Hepatocyte (in vitro differentiated cells): ENCODE data around the gene CACNG7.

Source experiments
- CTCF ChIP-seq: fragments of 200-600 bp; sonication (generic); IDR thresholded peaks from 2 replicates; pipeline ENCODE4 v1.5.1; 2016; ENCODE audit warnings: antibody characterized with exemption, mild to moderate bottlenecking; ENCODE audit not compliant: poor library complexity
- EZH2 ChIP-seq: fragments of 200-600 bp; sonication (generic); IDR thresholded peaks from 2 replicates; pipeline ENCODE4 v1.6.1; 2016; ENCODE audit warnings: antibody characterized with exemption, mild to moderate bottlenecking, borderline replicate concordance

GRCh38 chr19:53945998-53946397 lies 36.9 kb downstream of the CACNG7 start:
- TF ChIP-seq CTCF (no peak), EZH2 (no peak)
